ENCODE measurements around the gene CHM.

CHM gene

GRCh38 chrX:86033385-86033784 lies 14.0 kb downstream of the CHM start:
- Histone ChIP-seq H2BK12ac (ENCODE audit: low read length) (no peak overlapping the region), H2BK120ac (ENCODE audit: insufficient read depth, low read length, poor library complexity) (no peak overlapping the region), H3K9ac (ENCODE audit: low read length) (no peak overlapping the region), H4K91ac (ENCODE audit: low read depth, low read length) (no peak overlapping the region), H3K9me3 (ENCODE audit: insufficient read depth, low read depth, low read length) (no peaks in the 10 kb centered on the region), H3K23ac (ENCODE audit: low read length) (no peak overlapping the region), H2AFZ (ENCODE audit: insufficient read depth, low read length, poor library complexity) (no peak overlapping the region), H4K8ac (ENCODE audit: low read depth, low read length) (no peak overlapping the region), H3K27ac (ENCODE audit: low read depth, low read length) (no peak overlapping the region), H3K4me3 (ENCODE audit: low read depth, low read length) (no peak overlapping the region), H3K14ac (ENCODE audit: low read length) (no peak overlapping the region), H4K12ac (ENCODE audit: low read depth, low read length) (no peak overlapping the region), H3K18ac (ENCODE audit: low read length) (no peak overlapping the region), H2BK5ac (ENCODE audit: low read depth, low read length, poor library complexity) (no peak overlapping the region), H3K79me1 (ENCODE audit: low read length) (no peaks in the 10 kb centered on the region), H3K4me2 (ENCODE audit: low read length) (no peak overlapping the region), H3K27me3 (ENCODE audit: insufficient read depth, low read length) (no peaks in the 10 kb centered on the region), H3K36me3 (ENCODE audit: control insufficient read depth in 1 of 2, insufficient read depth in 2 of 2, low read length in 2 of 2) (no peaks in the 10 kb centered on the region), H2AK5ac (ENCODE audit: low read length) (no peak overlapping the region), H3K4me1 (ENCODE audit: control insufficient read depth in 1 of 2, insufficient read depth in 2 of 2, low read length in 2 of 2) (no peaks in the 10 kb centered on the region), H3K4ac (ENCODE audit: low read depth, low read length) (no peak overlapping the region), H3K79me2 (ENCODE audit: control insufficient read depth, insufficient read depth, low read length, poor library complexity) (no peaks in the 10 kb centered on the region)
- DNase-seq = no peak

- no peak overlapping the region for H2BK12ac ChIP-seq (ENCODE audit: low read length)
- no peak overlapping the region for H3K14ac ChIP-seq (ENCODE audit: low read length)
- H3K23ac ChIP-seq (ENCODE audit: low read length) = no peak overlapping the region
- H3K9me3 ChIP-seq (ENCODE audit: insufficient read depth, low read depth, low read length) = no peaks in the 10 kb centered on the region
- no peaks in the 10 kb centered on the region for H3K79me2 ChIP-seq (ENCODE audit: control insufficient read depth, insufficient read depth, low read length, poor library complexity)
- H2BK120ac ChIP-seq (ENCODE audit: insufficient read depth, low read length, poor library complexity) = no peak overlapping the region
- DNase-seq = no peak
- no peak overlapping the region for H3K9ac ChIP-seq (ENCODE audit: low read length)
- H3K27ac ChIP-seq (ENCODE audit: low read depth, low read length) = no peak overlapping the region
- H2AK5ac ChIP-seq (ENCODE audit: low read length) = no peak overlapping the region
- no peak overlapping the region for H4K8ac ChIP-seq (ENCODE audit: low read depth, low read length)
- H3K27me3 ChIP-seq (ENCODE audit: insufficient read depth, low read length) = no peaks in the 10 kb centered on the region
- H3K4me3 ChIP-seq (ENCODE audit: low read depth, low read length) = no peak overlapping the region
- no peaks in the 10 kb centered on the region for H3K79me1 ChIP-seq (ENCODE audit: low read length)
- H3K4ac ChIP-seq (ENCODE audit: low read depth, low read length) = no peak overlapping the region
- no peak overlapping the region for H2BK5ac ChIP-seq (ENCODE audit: low read depth, low read length, poor library complexity)
- no peak overlapping the region for H4K91ac ChIP-seq (ENCODE audit: low read depth, low read length)
- H3K36me3 ChIP-seq (ENCODE audit: control insufficient read depth in 1 of 2, insufficient read depth in 2 of 2, low read length in 2 of 2) = peaks cover 0 to 2% of the 10 kb centered on the region in 2 experiments
- H4K12ac ChIP-seq (ENCODE audit: low read depth, low read length) = no peak overlapping the region
- WGBS (ENCODE audit: extremely low coverage, insufficient coverage, insufficient read length) = no CpG with 5 or more reads among the region's 2 CpGs
- no peak overlapping the region for H3K18ac ChIP-seq (ENCODE audit: low read length)
- H3K4me2 ChIP-seq (ENCODE audit: low read length) = no peak overlapping the region
- no peak overlapping the region for H2AFZ ChIP-seq (ENCODE audit: insufficient read depth, low read length, poor library complexity)
- H3K4me1 ChIP-seq (ENCODE audit: control insufficient read depth in 1 of 2, insufficient read depth in 2 of 2, low read length in 2 of 2) = no peaks in the 10 kb centered on the region
Measured at GRCh38 chrX:86028681-86029080, 18.7 kb downstream of the CHM start.

- Histone ChIP-seq H2BK12ac (ENCODE audit: low read length) (no peak overlapping the region), H3K27me3 (ENCODE audit: insufficient read depth, low read length) (no peaks in the 10 kb centered on the region), H3K14ac (ENCODE audit: low read length) (no peak overlapping the region), H3K9ac (ENCODE audit: low read length) (no peak overlapping the region), H2BK5ac (ENCODE audit: low read depth, low read length, poor library complexity) (no peak overlapping the region), H4K8ac (ENCODE audit: low read depth, low read length) (no peak overlapping the region), H2AK5ac (ENCODE audit: low read length) (no peak overlapping the region), H3K36me3 (ENCODE audit: control insufficient read depth in 1 of 2, insufficient read depth in 2 of 2, low read length in 2 of 2) (peaks cover 0 to 2% of the 10 kb centered on the region in 2 experiments), H3K4me1 (ENCODE audit: control insufficient read depth in 1 of 2, insufficient read depth in 2 of 2, low read length in 2 of 2) (no peaks in the 10 kb centered on the region), H3K4ac (ENCODE audit: low read depth, low read length) (no peak overlapping the region), H4K12ac (ENCODE audit: low read depth, low read length) (no peak overlapping the region), H3K79me1 (ENCODE audit: low read length) (no peaks in the 10 kb centered on the region), H2BK120ac (ENCODE audit: insufficient read depth, low read length, poor library complexity) (no peak overlapping the region), H3K23ac (ENCODE audit: low read length) (no peak overlapping the region), H3K27ac (ENCODE audit: low read depth, low read length) (no peak overlapping the region), H2AFZ (ENCODE audit: insufficient read depth, low read length, poor library complexity) (no peak overlapping the region), H3K9me3 (ENCODE audit: insufficient read depth, low read depth, low read length) (no peaks in the 10 kb centered on the region), H3K79me2 (ENCODE audit: control insufficient read depth, insufficient read depth, low read length, poor library complexity) (no peaks in the 10 kb centered on the region), H3K4me2 (ENCODE audit: low read length) (no peak overlapping the region), H3K18ac (ENCODE audit: low read length) (no peak overlapping the region), H4K91ac (ENCODE audit: low read depth, low read length) (no peak overlapping the region), H3K4me3 (ENCODE audit: low read depth, low read length) (no peak overlapping the region)
- no peak for DNase-seq
Measured at GRCh38 chrX:86023811-86024210, 23.5 kb downstream of the CHM start.

- Histone ChIP-seq H3K23ac (ENCODE audit: low read length) (no peak overlapping the region), H4K12ac (ENCODE audit: low read depth, low read length) (no peak overlapping the region), H3K9ac (ENCODE audit: low read length) (no peak overlapping the region), H3K4me3 (ENCODE audit: low read depth, low read length) (no peak overlapping the region), H3K27me3 (ENCODE audit: insufficient read depth, low read length) (no peaks in the 10 kb centered on the region), H4K91ac (ENCODE audit: low read depth, low read length) (no peak overlapping the region), H3K79me2 (ENCODE audit: control insufficient read depth, insufficient read depth, low read length, poor library complexity) (no peaks in the 10 kb centered on the region), H2BK5ac (ENCODE audit: low read depth, low read length, poor library complexity) (no peak overlapping the region), H3K27ac (ENCODE audit: low read depth, low read length) (no peak overlapping the region), H2AK5ac (ENCODE audit: low read length) (no peak overlapping the region), H3K36me3 (ENCODE audit: control insufficient read depth in 1 of 2, insufficient read depth in 2 of 2, low read length in 2 of 2) (peaks cover 0 to 2% of the 10 kb centered on the region in 2 experiments), H2BK120ac (ENCODE audit: insufficient read depth, low read length, poor library complexity) (no peak overlapping the region), H4K8ac (ENCODE audit: low read depth, low read length) (no peak overlapping the region), H3K79me1 (ENCODE audit: low read length) (no peaks in the 10 kb centered on the region), H2AFZ (ENCODE audit: insufficient read depth, low read length, poor library complexity) (no peak overlapping the region), H3K4ac (ENCODE audit: low read depth, low read length) (no peak overlapping the region), H3K18ac (ENCODE audit: low read length) (no peak overlapping the region), H3K9me3 (ENCODE audit: insufficient read depth, low read depth, low read length) (no peaks in the 10 kb centered on the region), H3K14ac (ENCODE audit: low read length) (no peak overlapping the region), H3K4me1 (ENCODE audit: control insufficient read depth in 1 of 2, insufficient read depth in 2 of 2, low read length in 2 of 2) (no peaks in the 10 kb centered on the region), H2BK12ac (ENCODE audit: low read length) (no peak overlapping the region), H3K4me2 (ENCODE audit: low read length) (no peak overlapping the region)
- DNase-seq = no peak
Measured at GRCh38 chrX:86021652-86022289, 25.6 kb downstream of the CHM start.
